Ishikawa (cell line): ENCODE results near the gene STOM.

Experiments
- CEBPB ChIP-seq: IDR thresholded peaks from 2 replicates; pipeline ENCODE4 v1.6.1; 2012
- CREB1 ChIP-seq: IDR thresholded peaks from 2 replicates; pipeline ENCODE4 v1.6.1; 2012; ENCODE audit warnings: low read depth
- EGR1 ChIP-seq: IDR thresholded peaks from 2 replicates; pipeline ENCODE4 v1.6.1; 2012
- EP300 ChIP-seq: IDR thresholded peaks from 2 replicates; pipeline ENCODE4 v1.6.1; 2012; ENCODE audit warnings: borderline replicate concordance
- FOXM1 ChIP-seq: IDR thresholded peaks from 2 replicates; pipeline ENCODE4 v1.6.1; 2012; ENCODE audit warnings: low read depth, borderline replicate concordance
- MAX ChIP-seq: IDR thresholded peaks from 2 replicates; pipeline ENCODE4 v1.6.1; 2012
- NFIC ChIP-seq: IDR thresholded peaks from 2 replicates; pipeline ENCODE4 v1.6.1; 2012
- RAD21 ChIP-seq: IDR thresholded peaks from 2 replicates; pipeline ENCODE4 v1.6.1; 2012; ENCODE audit warnings: low read depth
- REST ChIP-seq: IDR thresholded peaks from 2 replicates; pipeline ENCODE4 v1.6.1; 2012; ENCODE audit warnings: low read depth, mild to moderate bottlenecking
- TAF1 ChIP-seq: IDR thresholded peaks from 2 replicates; pipeline ENCODE4 v1.6.1; 2012; ENCODE audit warnings: low read depth, mild to moderate bottlenecking
- TCF12 ChIP-seq: IDR thresholded peaks from 2 replicates; pipeline ENCODE4 v1.6.1; 2012; ENCODE audit warnings: low read depth
- TEAD4 ChIP-seq: IDR thresholded peaks from 2 replicates; pipeline ENCODE4 v1.6.1; 2012
- USF1 ChIP-seq: IDR thresholded peaks from 2 replicates; pipeline ENCODE4 v1.6.1; 2012
- YY1 ChIP-seq: IDR thresholded peaks from 2 replicates; pipeline ENCODE4 v1.6.1; 2012; ENCODE audit warnings: low read depth
- ZBTB7A ChIP-seq: IDR thresholded peaks from 2 replicates; pipeline ENCODE4 v1.6.1; 2012; ENCODE audit warnings: low read depth

The STOM gene

GRCh38 chr9:121309833-121310425 lies 60.1 kb downstream of the STOM start:
- no peak for TF ChIP-seq TCF12

GRCh38 chr9:121309171-121309570 lies 60.9 kb downstream of the STOM start:
- TF ChIP-seq CREB1, result no peak
- TF ChIP-seq TEAD4, result no peak
- TF ChIP-seq TCF12, result no peak
- no peak for TF ChIP-seq CEBPB
- no peak for TF ChIP-seq FOXM1
- no peak for TF ChIP-seq ZBTB7A
- TF ChIP-seq USF1, result no peak
- TF ChIP-seq MAX, result no peak
- TF ChIP-seq EP300, result no peak
- TF ChIP-seq EGR1, result no peak
- no peak for TF ChIP-seq YY1
- no peak for TF ChIP-seq NFIC
- no peak for TF ChIP-seq RAD21
- no peak for TF ChIP-seq TAF1
- TF ChIP-seq REST, result no peak

GRCh38 chr9:121308765-121309164 lies 61.3 kb downstream of the STOM start:
- no peak for TF ChIP-seq NFIC
- TF ChIP-seq TCF12, result no peak
- no peak for TF ChIP-seq REST
- no peak for TF ChIP-seq YY1
- TF ChIP-seq EGR1, result no peak

- TF ChIP-seq YY1, result no peak
- TF ChIP-seq TAF1, result no peak
- no peak for TF ChIP-seq EGR1
- no peak for TF ChIP-seq REST
- no peak for TF ChIP-seq CEBPB
- no peak for TF ChIP-seq USF1
- no peak for TF ChIP-seq EP300
- TF ChIP-seq FOXM1, result no peak
- TF ChIP-seq ZBTB7A, result no peak
Observed at GRCh38 chr9:121307976-121308375, 62.1 kb downstream of the STOM start.

GRCh38 chr9:121305269-121305994 lies 64.6 kb downstream of the STOM start:
- TF ChIP-seq EGR1, result no peak
- no peak for TF ChIP-seq NFIC

- no peak for TF ChIP-seq REST
- no peak for TF ChIP-seq TAF1
Observed at GRCh38 chr9:121304707-121305106, 65.3 kb downstream of the STOM start.
